RWPE2 (cell line): ENCODE measurements around the gene SERF2.
"Not testable (repeated sequence)": the region's sequence is repeated elsewhere in the genome, so short reads cannot be mapped to it uniquely, and the experiment has no call there.

Source experiments
- ATAC-seq: fragments of 200-7000 bp; cut with Tn5 transposase; 3 replicates; pipeline ENCODE4 v1.9.1; 2021; ENCODE audit warnings: low read depth
- DNase-seq: peaks from one replicate; pipeline ENCODE4 v3.0.0-alpha.2; 2020; ENCODE audit warnings: low spot score
- H3K27ac ChIP-seq: fragments of 450-650 bp; 2 replicates; pipeline ENCODE4 v1.5.1; 2017; ENCODE audit warnings: mild to moderate bottlenecking; ENCODE audit not compliant: poor library complexity, severe bottlenecking
- H3K27me3 ChIP-seq: fragments of 250-450 bp; sonication (Bioruptor Pico); 2 replicates; pipeline ENCODE4 v1.5.1; 2021; ENCODE audit warnings: mild to moderate bottlenecking, moderate library complexity; ENCODE audit not compliant: insufficient read depth, poor library complexity, severe bottlenecking
- H3K36me3 ChIP-seq: fragments of 250-450 bp; sonication (Bioruptor Pico); 2 replicates; pipeline ENCODE4 v1.5.1; 2020; ENCODE audit warnings: low read depth, mild to moderate bottlenecking, moderate library complexity
- H3K4me1 ChIP-seq: fragments of 250-450 bp; sonication (Bioruptor Pico); 2 replicates; pipeline ENCODE4 v1.5.1; 2021; ENCODE audit warnings: mild to moderate bottlenecking, moderate library complexity; ENCODE audit not compliant: insufficient read depth, poor library complexity, severe bottlenecking
- H3K4me3 ChIP-seq: fragments of 250-450 bp; sonication (Bioruptor Pico); 2 replicates; pipeline ENCODE4 v1.5.1; 2021; ENCODE audit warnings: mild to moderate bottlenecking, moderate library complexity; ENCODE audit not compliant: severe bottlenecking
- H3K9me3 ChIP-seq: fragments of 250-450 bp; sonication (Bioruptor Pico); 2 replicates; pipeline ENCODE4 v1.5.1; 2021; ENCODE audit warnings: mild to moderate bottlenecking, moderate library complexity; ENCODE audit not compliant: severe bottlenecking
- CTCF ChIP-seq: fragments of 450-650 bp; IDR thresholded peaks from one replicate; pipeline ENCODE4 v1.5.1; 2017; ENCODE audit warnings: mild to moderate bottlenecking, moderate library complexity; ENCODE audit not compliant: poor library complexity, severe bottlenecking

Gene SERF2

GRCh38 chr15:43828061-43828657 lies 36.0 kb downstream of the SERF2 start:
- Histone ChIP-seq H3K27ac (peak overlapping the region; percentile 44), H3K4me3 (peak overlapping the region; percentile 51), H3K27me3 (no peaks in the 10 kb centered on the region), H3K36me3 (peaks cover 41% of the 10 kb centered on the region), H3K4me1 (peaks cover 13% of the 10 kb centered on the region), H3K9me3 (no peaks in the 10 kb centered on the region)
- ATAC-seq (no peak), DNase-seq (no peak)
- TF ChIP-seq CTCF = no peak

DNA sequence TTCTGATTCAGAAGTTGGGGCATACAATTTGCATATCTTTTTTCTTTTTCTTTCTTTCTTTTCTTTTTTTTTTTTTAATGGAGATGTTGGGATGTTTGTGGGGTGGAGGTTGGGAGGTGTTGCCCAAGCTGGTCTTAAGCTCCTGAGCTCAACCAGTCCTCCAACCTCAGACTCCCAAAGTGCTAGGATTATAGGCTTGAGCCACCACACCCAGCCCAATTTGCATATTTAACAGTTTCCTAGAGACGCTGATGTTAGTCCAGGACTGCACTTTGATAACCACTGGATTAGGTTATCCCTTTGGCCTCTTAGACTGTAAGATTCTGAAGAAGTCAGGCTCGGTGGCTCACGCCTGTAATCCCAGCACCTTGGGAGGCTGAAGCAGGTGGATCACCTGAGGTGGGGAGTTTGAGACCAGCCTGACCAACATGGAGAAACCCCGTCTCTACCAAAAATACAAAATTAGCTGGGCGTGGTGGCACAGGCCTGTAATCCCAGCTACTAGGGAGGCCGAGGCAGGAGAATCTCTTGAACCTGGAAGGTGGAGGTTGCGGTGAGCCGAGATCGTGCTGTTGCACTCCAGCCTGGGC lies 37.9 kb downstream of the SERF2 start:
- not testable (repeated sequence) for H3K9me3 ChIP-seq, H3K4me3 ChIP-seq, H3K4me1 ChIP-seq, DNase-seq, H3K27ac ChIP-seq, H3K27me3 ChIP-seq, ATAC-seq
- peaks cover 48% of the 10 kb centered on the region for H3K36me3 ChIP-seq

DNA sequence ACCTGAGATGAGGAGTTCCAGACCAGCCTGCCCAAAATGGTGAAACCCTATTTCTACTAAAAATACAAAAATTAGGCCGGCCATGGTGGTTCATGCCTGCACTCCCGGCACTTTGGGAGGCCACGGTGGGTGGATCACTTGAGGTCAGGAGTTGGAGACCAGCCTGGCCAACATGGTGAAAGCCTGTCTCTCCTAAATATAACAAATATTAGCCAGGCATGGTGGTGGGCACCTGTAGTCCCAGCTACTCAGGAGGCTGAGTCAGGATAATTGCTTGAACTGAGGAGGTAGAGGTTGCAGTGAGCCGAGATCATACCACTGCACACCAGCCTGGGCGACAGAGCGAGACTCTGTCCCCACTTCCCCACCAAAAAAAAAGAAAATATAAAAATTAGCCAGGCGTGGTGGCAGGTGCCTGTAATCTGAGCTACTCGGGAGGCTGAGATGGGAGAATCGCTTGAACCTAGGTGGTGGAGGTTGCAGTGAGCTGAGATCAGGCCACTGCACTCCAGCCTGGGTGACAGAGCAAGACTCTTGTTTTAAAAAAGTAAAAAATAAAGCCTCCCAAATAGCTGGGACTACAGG lies 38.7 kb downstream of the SERF2 start:
- not testable (repeated sequence) for DNase-seq
- peaks cover 53% of the 10 kb centered on the region for H3K36me3 ChIP-seq

GRCh38 chr15:43831519-43832052 lies 39.5 kb downstream of the SERF2 start:
- H3K4me3 ChIP-seq, H3K27ac ChIP-seq, DNase-seq, H3K9me3 ChIP-seq, ATAC-seq, H3K4me1 ChIP-seq, H3K27me3 ChIP-seq: not testable (repeated sequence)
- H3K36me3 ChIP-seq = peaks cover 61% of the 10 kb centered on the region

More for the DNA sequence above, 38.7 kb downstream of the SERF2 start:
- not testable (repeated sequence) for H3K4me3 ChIP-seq, H3K4me1 ChIP-seq, H3K27ac ChIP-seq, H3K27me3 ChIP-seq, ATAC-seq, H3K9me3 ChIP-seq

- peaks cover 70% of the 10 kb centered on the region for H3K36me3 ChIP-seq
- H3K4me3 ChIP-seq, H3K9me3 ChIP-seq, DNase-seq, ATAC-seq, H3K27me3 ChIP-seq, H3K27ac ChIP-seq, H3K4me1 ChIP-seq: not testable (repeated sequence)
Measured at GRCh38 chr15:43832485-43832884, 40.4 kb downstream of the SERF2 start.

DNA sequence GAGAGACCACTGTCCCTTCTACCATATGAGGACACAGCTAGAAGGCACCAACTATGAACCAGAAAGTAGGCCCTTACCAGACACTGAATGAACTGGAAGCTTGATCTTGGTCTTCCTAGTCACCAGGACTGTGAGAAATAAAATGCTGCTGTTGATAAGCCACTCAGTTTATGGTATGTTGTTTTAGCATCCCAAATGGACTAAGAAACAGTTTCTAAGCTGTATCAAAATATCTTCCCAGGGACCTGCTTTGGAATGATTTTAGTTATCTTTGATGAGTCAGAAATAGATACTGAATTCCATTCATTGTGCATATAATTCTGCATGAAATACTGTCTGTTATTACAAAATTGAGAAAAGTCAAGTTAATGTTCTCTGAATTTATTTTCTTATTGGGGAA lies 53.3 kb downstream of the SERF2 start:
- no peak for TF ChIP-seq CTCF
- Histone ChIP-seq H3K36me3 (peaks cover 88% of the 10 kb centered on the region), H3K9me3 (no peaks in the 10 kb centered on the region), H3K4me1 (no peaks in the 10 kb centered on the region), H3K4me3 (no peak overlapping the region), H3K27me3 (no peaks in the 10 kb centered on the region), H3K27ac (no peak overlapping the region)
- no peak for ATAC-seq
- DNase-seq = no peak
